A673 (cell line): Measurements from ENCODE around the gene BTBD9.

ENCODE experiments used
- EZH2 ChIP-seq: fragments of 200-600 bp; sonication (generic); IDR thresholded peaks from 2 replicates; pipeline ENCODE4 v1.6.1; 2017; ENCODE audit warnings: borderline replicate concordance, low read depth, mild to moderate bottlenecking, mixed read lengths, antibody characterized with exemption, low read length; ENCODE audit not compliant: poor library complexity, severe bottlenecking
- TF ChIP-seq, protein P1 (sequence below): fragments of 300-800, 200-600 bp; sonication (generic); conservative IDR thresholded peaks from 2 replicates; pipeline ENCODE4 v1.5.1; 2017; ENCODE audit warnings: low read depth, mild to moderate bottlenecking, antibody characterized with exemption, low read length, moderate library complexity, mixed read lengths

- TF ChIP-seq, protein P1, sequence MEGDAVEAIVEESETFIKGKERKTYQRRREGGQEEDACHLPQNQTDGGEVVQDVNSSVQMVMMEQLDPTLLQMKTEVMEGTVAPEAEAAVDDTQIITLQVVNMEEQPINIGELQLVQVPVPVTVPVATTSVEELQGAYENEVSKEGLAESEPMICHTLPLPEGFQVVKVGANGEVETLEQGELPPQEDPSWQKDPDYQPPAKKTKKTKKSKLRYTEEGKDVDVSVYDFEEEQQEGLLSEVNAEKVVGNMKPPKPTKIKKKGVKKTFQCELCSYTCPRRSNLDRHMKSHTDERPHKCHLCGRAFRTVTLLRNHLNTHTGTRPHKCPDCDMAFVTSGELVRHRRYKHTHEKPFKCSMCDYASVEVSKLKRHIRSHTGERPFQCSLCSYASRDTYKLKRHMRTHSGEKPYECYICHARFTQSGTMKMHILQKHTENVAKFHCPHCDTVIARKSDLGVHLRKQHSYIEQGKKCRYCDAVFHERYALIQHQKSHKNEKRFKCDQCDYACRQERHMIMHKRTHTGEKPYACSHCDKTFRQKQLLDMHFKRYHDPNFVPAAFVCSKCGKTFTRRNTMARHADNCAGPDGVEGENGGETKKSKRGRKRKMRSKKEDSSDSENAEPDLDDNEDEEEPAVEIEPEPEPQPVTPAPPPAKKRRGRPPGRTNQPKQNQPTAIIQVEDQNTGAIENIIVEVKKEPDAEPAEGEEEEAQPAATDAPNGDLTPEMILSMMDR = no peak
- no peak for TF ChIP-seq EZH2
Observed at GRCh38 chr6:38175786-38176185, 463.9 kb downstream of the BTBD9 start.
